Measurements from ENCODE around the gene DZANK1.

Gene DZANK1

GRCh38 chr20:18428490-18429173, 38.2 kb downstream of the DZANK1 start (continued):
- no peak for TF ChIP-seq ZNF670 (tag by site-specific recombination; IDR thresholded peaks at IDR 0.05; ENCODE audit: low read depth)
- TF ChIP-seq BCL11A (tag by site-specific recombination; IDR thresholded peaks at IDR 0.05; ENCODE audit: low read depth), result peak; percentile 94
- TF ChIP-seq ZNF510 (tag by site-specific recombination; IDR thresholded peaks at IDR 0.05; ENCODE audit: insufficient replicate concordance), result no peak
- no peak for TF ChIP-seq KLF1 (tag by site-specific recombination; IDR thresholded peaks at IDR 0.05)
- TF ChIP-seq HOXD13 (CRISPR knock-in tag; IDR thresholded peaks at IDR 0.05; ENCODE audit: borderline replicate concordance), result no peak
- TF ChIP-seq ZNF175 (tag by site-specific recombination; IDR thresholded peaks at IDR 0.05), result no peak
- TF ChIP-seq ZNF214 (tag by site-specific recombination; IDR thresholded peaks at IDR 0.05; ENCODE audit: borderline replicate concordance), result no peak
- TF ChIP-seq ZNF747 (tag by site-specific recombination; IDR thresholded peaks at IDR 0.05), result no peak
- no peak for TF ChIP-seq KLF16 (tag by site-specific recombination; IDR thresholded peaks at IDR 0.05)
- no peak for TF ChIP-seq ZNF19 (tag by site-specific recombination; IDR thresholded peaks at IDR 0.05; ENCODE audit: low read depth)
- TF ChIP-seq ZNF394 (tag by site-specific recombination; IDR thresholded peaks at IDR 0.05; ENCODE audit: borderline replicate concordance), result no peak
- TF ChIP-seq OSR2 (tag by site-specific recombination; IDR thresholded peaks at IDR 0.05), result peak; percentile 98
- TF ChIP-seq ZNF521 (tag by site-specific recombination; IDR thresholded peaks at IDR 0.05), result no peak
- no peak for TF ChIP-seq GLIS2 (tag by site-specific recombination; IDR thresholded peaks at IDR 0.05)
- peak; percentile 74 for TF ChIP-seq ZNF596 (tag by site-specific recombination; IDR thresholded peaks at IDR 0.05)
- peak; percentile 91 for TF ChIP-seq ZNF549 (tag by site-specific recombination; IDR thresholded peaks at IDR 0.05)

GRCh38 chr20:18427214-18427613, 39.6 kb downstream of the DZANK1 start:
- Histone ChIP-seq H3K4me3 (ENCODE audit: low read depth, low read length) (no peak overlapping the region), H3K9me3 (ENCODE audit: control insufficient read depth, insufficient read depth, low read depth, low read length) (no peaks in the 10 kb centered on the region), H3K27ac (ENCODE audit: extremely low read depth, low read depth, low read length) (no peak overlapping the region), H3K4me1 (ENCODE audit: control insufficient read depth, insufficient read depth, low read length) (peaks cover 20% of the 10 kb centered on the region), H3K36me3 (ENCODE audit: control insufficient read depth in 2 of 2, insufficient read depth in 1 of 2, low read length in 2 of 2) (no peaks in the 10 kb centered on the region)
- POLR2A ChIA-PET, result no interaction called here
- no peak for TF ChIP-seq ELK4 (IDR thresholded peaks at IDR 0.05; ENCODE audit: borderline replicate concordance, low read depth, low read length)
- no peak for TF ChIP-seq ZNF221 (tag by site-specific recombination; IDR thresholded peaks at IDR 0.05; ENCODE audit: borderline replicate concordance)
- peak; percentile 90 for TF ChIP-seq ZNF121 (tag by site-specific recombination; IDR thresholded peaks at IDR 0.05)
- no peak for TF ChIP-seq ZFP41 (tag by site-specific recombination; IDR thresholded peaks at IDR 0.05; ENCODE audit: borderline replicate concordance)
- CTCF ChIA-PET, result interaction anchor here (0.6 kb wide), 1 partner anchor 9 kb away, joined by 3 read pairs; no protein-coding TSS in a partner anchor

- TF ChIP-seq ZNF692 (tag by site-specific recombination; IDR thresholded peaks at IDR 0.05), result no peak
- peak; percentile 46 for TF ChIP-seq ZIC2 (tag by site-specific recombination; IDR thresholded peaks at IDR 0.05)
- TF ChIP-seq ZNF629 (tag by site-specific recombination; IDR thresholded peaks at IDR 0.05), result no peak
- no peak for TF ChIP-seq ZNF610 (tag by site-specific recombination; IDR thresholded peaks at IDR 0.05; ENCODE audit: borderline replicate concordance)
- Histone ChIP-seq H3K9me3 (ENCODE audit: control insufficient read depth, insufficient read depth, low read depth, low read length) (no peaks in the 10 kb centered on the region), H3K27ac (ENCODE audit: extremely low read depth, low read depth, low read length) (no peak overlapping the region), H3K4me3 (ENCODE audit: low read depth, low read length) (no peak overlapping the region), H3K36me3 (ENCODE audit: control insufficient read depth in 2 of 2, insufficient read depth in 1 of 2, low read length in 2 of 2) (no peaks in the 10 kb centered on the region), H3K4me1 (ENCODE audit: control insufficient read depth, insufficient read depth, low read length) (peaks cover 3% of the 10 kb centered on the region; the same call in 1 of the 2 replicates)
- CTCF ChIA-PET, result interaction anchor here (2.3 kb wide), 1 partner anchor 9 kb away, joined by 6 read pairs; no protein-coding TSS in a partner anchor
- POLR2A ChIA-PET, result interaction anchor here (0.6 kb wide), 1 partner anchor 243 kb away, joined by 3 read pairs; no protein-coding TSS in a partner anchor
These were observed 45.2 kb downstream of the DZANK1 start for GRCh38 chr20:18421608-18422007.

Measured in HEK293 (cell line).